Activated CD4-positive, alpha-beta T cell treated with anti-CD3 and anti-CD28 coated beads, Interleukin-2, amount 10 ng/mL, durations not matched to agents 7 days and 5 days (primary cell): ENCODE measurements around the gene MROH7. TPM values are rescaled to one million over a fixed set of nuclear protein-coding genes. Genes with fewer than 3 reads are reported as not detected.
"Not testable (repeated sequence)": the region's sequence is repeated elsewhere in the genome, so short reads cannot be mapped to it uniquely, and the experiment has no call there.

Experiments
- CTCF ChIA-PET: fragments of 350-600 bp; sonication (Branson Sonifier 250); formaldehyde crosslinking; loops from one replicate; lab custom pipeline; 2021; ENCODE audit warnings: antibody characterized with exemption; lab: Charles Lee
- POLR2A ChIA-PET: fragments of 350-600 bp; sonication (Branson Sonifier 250); formaldehyde crosslinking; loops from one replicate; lab custom pipeline; 2021; ENCODE audit warnings: antibody characterized with exemption; lab: Charles Lee
- DNase-seq: peaks from one replicate; pipeline ENCODE4 v3.0.0-alpha.2; 2020
- H3K27ac Mint-ChIP-seq: one replicate; pipeline ENCODE4 v1.8.0; 2021; ENCODE audit warnings: mild to moderate bottlenecking, moderate library complexity, mixed read lengths
- H3K27me3 Mint-ChIP-seq: one replicate; pipeline ENCODE4 v1.8.0; 2021; ENCODE audit warnings: mixed read lengths
- H3K36me3 Mint-ChIP-seq: one replicate; pipeline ENCODE4 v1.8.0; 2021; ENCODE audit warnings: low read depth, mixed read lengths
- H3K4me1 Mint-ChIP-seq: one replicate; pipeline ENCODE4 v1.8.0; 2021; ENCODE audit warnings: mixed read lengths
- H3K4me3 Mint-ChIP-seq: one replicate; pipeline ENCODE4 v1.8.0; 2021; ENCODE audit warnings: mild to moderate bottlenecking, moderate library complexity, mixed read lengths
- H3K9me3 Mint-ChIP-seq: one replicate; pipeline ENCODE4 v1.8.0; 2021; ENCODE audit warnings: mixed read lengths
- total RNA-seq, 2 experiments: library from RNA; stranded (reverse); gene quantifications; one replicate each; pipeline ENCODE4 v1.2.3, GENCODE V29; 2021

Gene MROH7
- total RNA-seq, 2 experiments from 2014 or later = 0.12 TPM; not detected in 1

- ChIA-PET CTCF (interaction anchor here (1.2 kb wide), 1 partner anchor 11 kb away, joined by 3 read pairs; no protein-coding TSS in a partner anchor), POLR2A (no interaction called here)
- Mint-ChIP-seq H3K4me3 (no peak overlapping the region), H3K27me3 (no peaks in the 10 kb centered on the region), H3K36me3 (no peaks in the 10 kb centered on the region), H3K4me1 (no peaks in the 10 kb centered on the region), H3K27ac (no peak overlapping the region), H3K9me3 (no peaks in the 10 kb centered on the region)
- no peak for DNase-seq
Observed at GRCh38 chr1:54614563-54614962, 27.0 kb upstream of the MROH7 start.

GRCh38 chr1:54615531-54616279 is 25.9 kb upstream of the MROH7 start:
- Mint-ChIP-seq H3K4me1 (no peaks in the 10 kb centered on the region), H3K36me3 (no peaks in the 10 kb centered on the region), H3K27me3 (no peaks in the 10 kb centered on the region), H3K4me3 (no peak overlapping the region), H3K27ac (no peak overlapping the region), H3K9me3 (no peaks in the 10 kb centered on the region)
- POLR2A ChIA-PET = no interaction called here
- DNase-seq = no peak
- CTCF ChIA-PET = interaction anchor here (0.7 kb wide), 1 partner anchor 15 kb away, joined by 3 read pairs; no protein-coding TSS in a partner anchor

GRCh38 chr1:54619749-54620148 is 21.8 kb upstream of the MROH7 start:
- Mint-ChIP-seq H3K4me3 (no peak overlapping the region), H3K36me3 (no peaks in the 10 kb centered on the region), H3K27ac (no peak overlapping the region), H3K27me3 (no peaks in the 10 kb centered on the region), H3K4me1 (no peaks in the 10 kb centered on the region), H3K9me3 (no peaks in the 10 kb centered on the region)
- ChIA-PET CTCF (interaction anchor here (1.0 kb wide), 2 partner anchors 29 to 190 kb away, joined by 3 read pairs; no protein-coding TSS in a partner anchor), POLR2A (no interaction called here)
- no peak for DNase-seq

GRCh38 chr1:54623216-54624007 is 18.2 kb upstream of the MROH7 start, which contains the start of gene FAM151A:
TSS of gene FAM151A (minus strand) at chr1:54623525. CDS start at chr1:54623395, 130 bp downstream.
- Mint-ChIP-seq H3K9me3 (no peaks in the 10 kb centered on the region), H3K4me1 (no peaks in the 10 kb centered on the region), H3K4me3 (no peak within 1 kb of the TSS), H3K36me3 (no peaks in the 10 kb centered on the region), H3K27ac (no peak within 1 kb of the TSS), H3K27me3 (no peaks in the 10 kb centered on the region)
- ChIA-PET POLR2A (no interaction called here), CTCF (no interaction called here)
- DNase-seq = no peak

GRCh38 chr1:54624466-54625464 is 16.8 kb upstream of the MROH7 start:
- CTCF ChIA-PET = no interaction called here
- Mint-ChIP-seq H3K9me3 (no peaks in the 10 kb centered on the region), H3K27me3 (no peaks in the 10 kb centered on the region), H3K27ac (no peak overlapping the region), H3K4me3 (no peak overlapping the region), H3K36me3 (no peaks in the 10 kb centered on the region), H3K4me1 (no peaks in the 10 kb centered on the region)
- POLR2A ChIA-PET = no interaction called here
- no peak for DNase-seq

- CTCF ChIA-PET = no interaction called here
- H3K36me3 Mint-ChIP-seq = no peaks in the 10 kb centered on the region
- no peak for DNase-seq
Observed at GRCh38 chr1:54627196-54627595, 14.4 kb upstream of the MROH7 start.

GRCh38 chr1:54635804-54636203 is 5.8 kb upstream of the MROH7 start:
- POLR2A ChIA-PET, H3K9me3 Mint-ChIP-seq, H3K4me3 Mint-ChIP-seq, DNase-seq, H3K27ac Mint-ChIP-seq, H3K36me3 Mint-ChIP-seq, H3K4me1 Mint-ChIP-seq, CTCF ChIA-PET: not testable (repeated sequence)
- H3K27me3 Mint-ChIP-seq = peaks cover 13% of the 10 kb centered on the region

More at GRCh38 chr1:54627196-54627595, 14.4 kb upstream of the MROH7 start:
- Mint-ChIP-seq H3K27me3 (no peaks in the 10 kb centered on the region), H3K27ac (no peak overlapping the region), H3K9me3 (no peaks in the 10 kb centered on the region), H3K4me1 (no peaks in the 10 kb centered on the region), H3K4me3 (no peak overlapping the region)
- POLR2A ChIA-PET = interaction anchor here (0.6 kb wide), 1 partner anchor 888 kb away, joined by 3 read pairs; no protein-coding TSS in a partner anchor

- CTCF ChIA-PET, DNase-seq, H3K27ac Mint-ChIP-seq, POLR2A ChIA-PET, H3K36me3 Mint-ChIP-seq, H3K4me1 Mint-ChIP-seq, H3K9me3 Mint-ChIP-seq, H3K4me3 Mint-ChIP-seq: not testable (repeated sequence)
- H3K27me3 Mint-ChIP-seq = peaks cover 13% of the 10 kb centered on the region
Observed at GRCh38 chr1:54636461-54637446, 4.8 kb upstream of the MROH7 start.

- Mint-ChIP-seq H3K36me3 (no peaks in the 10 kb centered on the region), H3K27me3 (peaks cover 13% of the 10 kb centered on the region), H3K9me3 (peaks cover 6% of the 10 kb centered on the region), H3K4me1 (no peaks in the 10 kb centered on the region), H3K4me3 (no peak overlapping the region), H3K27ac (no peak overlapping the region)
- ChIA-PET CTCF (no interaction called here), POLR2A (no interaction called here)
- no peak for DNase-seq
Observed at GRCh38 chr1:54640361-54640760, 1.2 kb upstream of the MROH7 start.

GRCh38 chr1:54643736-54644135 is 2.1 kb downstream of the MROH7 start:
- ChIA-PET CTCF (no interaction called here), POLR2A (no interaction called here)
- H3K36me3 Mint-ChIP-seq = no peaks in the 10 kb centered on the region
- H3K4me3 Mint-ChIP-seq = no peak overlapping the region
- H3K4me1 Mint-ChIP-seq = no peaks in the 10 kb centered on the region
- peaks cover 6% of the 10 kb centered on the region for H3K9me3 Mint-ChIP-seq
- no peak overlapping the region for H3K27ac Mint-ChIP-seq
- no peak for DNase-seq
- peaks cover 7% of the 10 kb centered on the region for H3K27me3 Mint-ChIP-seq

- Mint-ChIP-seq H3K27ac (no peak overlapping the region), H3K4me1 (no peaks in the 10 kb centered on the region), H3K36me3 (no peaks in the 10 kb centered on the region), H3K4me3 (no peak overlapping the region), H3K9me3 (peaks cover 6% of the 10 kb centered on the region), H3K27me3 (peaks cover 7% of the 10 kb centered on the region)
- no peak for DNase-seq
- ChIA-PET POLR2A (no interaction called here), CTCF (no interaction called here)
Observed at GRCh38 chr1:54645806-54646676, 4.5 kb downstream of the MROH7 start.
